SK-N-DZ (cell line): ENCODE measurements around the gene PIK3R6. TPM values are rescaled to one million over a fixed set of nuclear protein-coding genes. Genes with fewer than 3 reads are reported as not detected.

Experiments used
- DNase-seq: peaks from one replicate; pipeline ENCODE4 v3.0.0-alpha.2; 2015; ENCODE audit warnings: low spot score
- polyA plus RNA-seq, 2 experiments: library from polyadenylated mRNA; depleted of rRNA; stranded (reverse); fragments of >200 nt; gene quantifications; 2 replicates each; pipeline ENCODE4 v1.2.3, GENCODE V29; 2014

PIK3R6 gene
- not detected in 2 replicates for polyA plus RNA-seq (2014; cell fraction: cytosol; rRNA removed)
- polyA plus RNA-seq (2014; cell fraction: nucleus; rRNA removed) = not detected in 2 replicates

GRCh38 chr17:8867361-8867981 is at the start of gene PIK3R6:
PIK3R6 (minus strand) TSS chr17:8867674; CDS start chr17:8849794, 17,880 bp downstream.
- no peak for DNase-seq

- no peak for DNase-seq
These were observed 49.0 kb upstream of the PIK3R6 start for GRCh38 chr17:8916466-8916865.

GRCh38 chr17:8914554-8914953 is 47.1 kb upstream of the PIK3R6 start:
- DNase-seq = no peak

- no peak for DNase-seq
These were observed 46.4 kb upstream of the PIK3R6 start for GRCh38 chr17:8913879-8914278.

- DNase-seq = no peak
These were observed 45.6 kb upstream of the PIK3R6 start for GRCh38 chr17:8913091-8913490.

- no peak for DNase-seq
These were observed 44.9 kb upstream of the PIK3R6 start for GRCh38 chr17:8912084-8912981.

GRCh38 chr17:8910969-8911604 is 43.6 kb upstream of the PIK3R6 start:
- no peak for DNase-seq

GRCh38 chr17:8909586-8910270 is 42.3 kb upstream of the PIK3R6 start:
- DNase-seq = no peak

GRCh38 chr17:8905331-8905730 is 37.9 kb upstream of the PIK3R6 start:
- DNase-seq = no peak

GRCh38 chr17:8904686-8905085 is 37.2 kb upstream of the PIK3R6 start:
- no peak for DNase-seq

- no peak for DNase-seq
These were observed 36.7 kb upstream of the PIK3R6 start for GRCh38 chr17:8904201-8904600.

GRCh38 chr17:8900626-8901585 is 33.4 kb upstream of the PIK3R6 start:
- no peak for DNase-seq

- DNase-seq = no peak
These were observed 32.7 kb upstream of the PIK3R6 start for GRCh38 chr17:8900207-8900606.

- DNase-seq = no peak
These were observed 31.2 kb upstream of the PIK3R6 start for GRCh38 chr17:8898636-8899035.

- no peak for DNase-seq
These were observed 30.7 kb upstream of the PIK3R6 start for GRCh38 chr17:8898126-8898525.

- no peak for DNase-seq
These were observed 29.5 kb upstream of the PIK3R6 start for GRCh38 chr17:8896641-8897635.

- no peak for DNase-seq
These were observed 28.6 kb upstream of the PIK3R6 start for GRCh38 chr17:8896087-8896486.

- DNase-seq = peak; percentile 55
These were observed 27.5 kb upstream of the PIK3R6 start for GRCh38 chr17:8894673-8895578.
